HL-60 (cell line): ENCODE data around the gene CKLF.

Experiments
- DNase-seq, 2 experiments: peaks; one replicate each; pipeline ENCODE4 v3.0.0-alpha.2; 2010 to 2020; ENCODE audit warnings: low read depth in 1 of 2, low spot score in 1 of 2
- H3K27ac ChIP-seq: fragments of 250-450 bp; sonication (Bioruptor Pico); replicated peaks from 2 replicates; pipeline ENCODE4 v1.5.1; 2020; ENCODE audit warnings: mild to moderate bottlenecking, moderate library complexity
- H3K27me3 ChIP-seq: fragments of 250-450 bp; sonication (Bioruptor Pico); 2 replicates; pipeline ENCODE4 v1.5.1; 2021; ENCODE audit warnings: mild to moderate bottlenecking, moderate library complexity; ENCODE audit not compliant: insufficient read depth, poor library complexity, severe bottlenecking
- H3K4me3 ChIP-seq: replicated peaks from 2 replicates; pipeline ENCODE4 v1.5.1; 2011; ENCODE audit warnings: mild to moderate bottlenecking, control low read depth, low read length; ENCODE audit not compliant: insufficient read depth
- GABPA ChIP-seq: IDR thresholded peaks from 2 replicates; pipeline ENCODE4 v1.6.1; 2012; ENCODE audit warnings: low read depth
- POLR2AphosphoS5 ChIP-seq: IDR thresholded peaks from 2 replicates; pipeline ENCODE4 v1.6.1; 2012; ENCODE audit warnings: low read depth
- SPI1 ChIP-seq: IDR thresholded peaks from 2 replicates; pipeline ENCODE4 v1.6.1; 2012; ENCODE audit warnings: low read depth, mild to moderate bottlenecking, borderline replicate concordance
- TF ChIP-seq, protein P1 (sequence below): IDR thresholded peaks from one replicate; pipeline ENCODE4 v1.5.1; 2011; ENCODE audit warnings: low read length, control low read depth, inconsistent platforms; ENCODE audit not compliant: insufficient read depth
- TF ChIP-seq, protein P2 (sequence below): IDR thresholded peaks from 2 replicates; pipeline ENCODE4 v1.6.1; 2012; ENCODE audit warnings: low read depth; ENCODE audit not compliant: insufficient replicate concordance

The CKLF gene

DNA sequence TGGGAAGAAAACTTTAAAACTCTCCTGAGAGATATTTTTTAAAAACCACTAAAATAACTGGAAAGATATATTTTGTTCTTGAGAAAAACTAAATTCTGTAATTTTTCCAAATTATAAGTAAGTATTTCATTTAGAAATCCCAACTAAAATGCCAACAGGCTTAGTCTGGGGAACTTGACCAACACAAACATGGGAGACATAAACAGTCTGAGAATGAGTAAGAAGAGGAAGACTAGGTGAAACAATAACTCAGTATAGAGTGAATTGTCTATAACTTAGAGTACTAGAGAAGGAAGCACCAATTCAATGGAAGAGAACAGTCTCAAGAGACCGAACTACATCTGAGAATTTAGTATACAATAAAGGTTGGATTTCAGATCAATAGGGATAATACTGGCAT is 16.8 kb downstream of the CKLF start:
- no peaks in the 10 kb centered on the region for H3K27me3 ChIP-seq

DNA sequence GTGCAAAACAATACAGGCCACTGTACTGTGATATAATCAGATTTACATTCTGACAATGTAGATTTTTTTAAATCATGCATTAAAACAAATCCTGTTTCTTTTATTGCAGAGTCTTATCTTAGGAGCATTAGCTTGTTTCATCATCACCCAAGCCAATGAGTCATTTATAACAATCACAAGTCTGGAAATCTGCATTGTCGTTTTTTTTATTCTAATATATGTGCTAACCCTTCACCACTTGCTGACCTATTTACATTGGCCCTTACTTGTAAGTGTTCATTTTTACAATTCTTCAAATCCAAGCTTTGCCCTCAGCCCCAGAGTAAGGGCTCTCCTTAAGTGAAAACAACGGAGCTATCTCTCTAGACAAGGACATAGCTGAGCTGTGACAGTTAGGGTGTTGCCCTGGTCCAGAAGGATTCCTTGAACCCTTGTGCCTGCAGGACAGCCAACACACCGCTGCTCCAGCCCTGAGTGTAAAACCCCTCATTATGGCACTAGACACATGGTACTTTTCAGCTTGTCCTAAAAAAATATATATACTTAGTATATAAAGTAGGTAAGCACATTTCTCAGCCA is 17.5 kb downstream of the CKLF start:
- no peak overlapping the region for H3K4me3 ChIP-seq
- H3K27ac ChIP-seq = no peak overlapping the region
- TF ChIP-seq, protein P1, sequence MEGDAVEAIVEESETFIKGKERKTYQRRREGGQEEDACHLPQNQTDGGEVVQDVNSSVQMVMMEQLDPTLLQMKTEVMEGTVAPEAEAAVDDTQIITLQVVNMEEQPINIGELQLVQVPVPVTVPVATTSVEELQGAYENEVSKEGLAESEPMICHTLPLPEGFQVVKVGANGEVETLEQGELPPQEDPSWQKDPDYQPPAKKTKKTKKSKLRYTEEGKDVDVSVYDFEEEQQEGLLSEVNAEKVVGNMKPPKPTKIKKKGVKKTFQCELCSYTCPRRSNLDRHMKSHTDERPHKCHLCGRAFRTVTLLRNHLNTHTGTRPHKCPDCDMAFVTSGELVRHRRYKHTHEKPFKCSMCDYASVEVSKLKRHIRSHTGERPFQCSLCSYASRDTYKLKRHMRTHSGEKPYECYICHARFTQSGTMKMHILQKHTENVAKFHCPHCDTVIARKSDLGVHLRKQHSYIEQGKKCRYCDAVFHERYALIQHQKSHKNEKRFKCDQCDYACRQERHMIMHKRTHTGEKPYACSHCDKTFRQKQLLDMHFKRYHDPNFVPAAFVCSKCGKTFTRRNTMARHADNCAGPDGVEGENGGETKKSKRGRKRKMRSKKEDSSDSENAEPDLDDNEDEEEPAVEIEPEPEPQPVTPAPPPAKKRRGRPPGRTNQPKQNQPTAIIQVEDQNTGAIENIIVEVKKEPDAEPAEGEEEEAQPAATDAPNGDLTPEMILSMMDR = no peak
- TF ChIP-seq GABPA = no peak
- TF ChIP-seq POLR2AphosphoS5 = no peak
- no peak for TF ChIP-seq SPI1
- TF ChIP-seq, protein P2, sequence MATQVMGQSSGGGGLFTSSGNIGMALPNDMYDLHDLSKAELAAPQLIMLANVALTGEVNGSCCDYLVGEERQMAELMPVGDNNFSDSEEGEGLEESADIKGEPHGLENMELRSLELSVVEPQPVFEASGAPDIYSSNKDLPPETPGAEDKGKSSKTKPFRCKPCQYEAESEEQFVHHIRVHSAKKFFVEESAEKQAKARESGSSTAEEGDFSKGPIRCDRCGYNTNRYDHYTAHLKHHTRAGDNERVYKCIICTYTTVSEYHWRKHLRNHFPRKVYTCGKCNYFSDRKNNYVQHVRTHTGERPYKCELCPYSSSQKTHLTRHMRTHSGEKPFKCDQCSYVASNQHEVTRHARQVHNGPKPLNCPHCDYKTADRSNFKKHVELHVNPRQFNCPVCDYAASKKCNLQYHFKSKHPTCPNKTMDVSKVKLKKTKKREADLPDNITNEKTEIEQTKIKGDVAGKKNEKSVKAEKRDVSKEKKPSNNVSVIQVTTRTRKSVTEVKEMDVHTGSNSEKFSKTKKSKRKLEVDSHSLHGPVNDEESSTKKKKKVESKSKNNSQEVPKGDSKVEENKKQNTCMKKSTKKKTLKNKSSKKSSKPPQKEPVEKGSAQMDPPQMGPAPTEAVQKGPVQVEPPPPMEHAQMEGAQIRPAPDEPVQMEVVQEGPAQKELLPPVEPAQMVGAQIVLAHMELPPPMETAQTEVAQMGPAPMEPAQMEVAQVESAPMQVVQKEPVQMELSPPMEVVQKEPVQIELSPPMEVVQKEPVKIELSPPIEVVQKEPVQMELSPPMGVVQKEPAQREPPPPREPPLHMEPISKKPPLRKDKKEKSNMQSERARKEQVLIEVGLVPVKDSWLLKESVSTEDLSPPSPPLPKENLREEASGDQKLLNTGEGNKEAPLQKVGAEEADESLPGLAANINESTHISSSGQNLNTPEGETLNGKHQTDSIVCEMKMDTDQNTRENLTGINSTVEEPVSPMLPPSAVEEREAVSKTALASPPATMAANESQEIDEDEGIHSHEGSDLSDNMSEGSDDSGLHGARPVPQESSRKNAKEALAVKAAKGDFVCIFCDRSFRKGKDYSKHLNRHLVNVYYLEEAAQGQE = no peak
- no peaks in the 10 kb centered on the region for H3K27me3 ChIP-seq
- no peak for DNase-seq

More for the DNA sequence above, 16.8 kb downstream of the CKLF start:
- no peak for DNase-seq
- Histone ChIP-seq H3K4me3 (no peak overlapping the region), H3K27ac (no peak overlapping the region)
- no peak for TF ChIP-seq SPI1
- TF ChIP-seq POLR2AphosphoS5 = no peak
- TF ChIP-seq, protein P2 = no peak
- TF ChIP-seq, protein P1 = no peak
- no peak for TF ChIP-seq GABPA

DNA sequence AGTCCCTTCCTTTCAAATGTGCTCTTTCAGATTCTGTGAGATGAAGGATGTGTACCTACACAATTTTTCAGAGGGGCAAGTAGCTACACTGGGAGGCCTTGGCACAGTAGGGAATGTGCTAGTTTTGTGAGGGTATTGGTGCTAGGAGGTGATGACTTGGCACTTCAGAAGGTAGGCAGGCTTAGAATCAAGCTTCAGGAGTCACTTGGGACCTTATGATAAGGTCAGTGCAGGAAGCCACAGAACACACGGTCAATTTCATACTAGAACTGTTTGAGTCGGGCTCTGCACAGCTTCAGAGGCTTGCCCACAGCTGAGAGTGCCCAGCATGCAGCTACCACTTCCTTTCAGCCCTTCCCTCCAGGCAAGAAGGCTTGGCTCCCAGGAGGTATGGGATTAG is 20.0 kb downstream of the CKLF start:
- Histone ChIP-seq H3K27me3 (no peaks in the 10 kb centered on the region), H3K4me3 (no peak overlapping the region), H3K27ac (no peak overlapping the region)
- TF ChIP-seq POLR2AphosphoS5 = no peak
- TF ChIP-seq GABPA = no peak
- TF ChIP-seq, protein P1 = no peak
- TF ChIP-seq, protein P2 = no peak
- no peak for TF ChIP-seq SPI1
- DNase-seq = no peak
